ENCODE results near the gene TRABD2B. TPM values are rescaled to one million over a fixed set of nuclear protein-coding genes. Genes with fewer than 3 reads are reported as not detected.

Gene TRABD2B
- total RNA-seq, 4 donors from 2014 or later = 0.16 to 1.5 (median 0.55) TPM

GRCh38 chr1:47823040-47823808 is 174.0 kb downstream of the TRABD2B start:
- TF ChIP-seq, protein P1, sequence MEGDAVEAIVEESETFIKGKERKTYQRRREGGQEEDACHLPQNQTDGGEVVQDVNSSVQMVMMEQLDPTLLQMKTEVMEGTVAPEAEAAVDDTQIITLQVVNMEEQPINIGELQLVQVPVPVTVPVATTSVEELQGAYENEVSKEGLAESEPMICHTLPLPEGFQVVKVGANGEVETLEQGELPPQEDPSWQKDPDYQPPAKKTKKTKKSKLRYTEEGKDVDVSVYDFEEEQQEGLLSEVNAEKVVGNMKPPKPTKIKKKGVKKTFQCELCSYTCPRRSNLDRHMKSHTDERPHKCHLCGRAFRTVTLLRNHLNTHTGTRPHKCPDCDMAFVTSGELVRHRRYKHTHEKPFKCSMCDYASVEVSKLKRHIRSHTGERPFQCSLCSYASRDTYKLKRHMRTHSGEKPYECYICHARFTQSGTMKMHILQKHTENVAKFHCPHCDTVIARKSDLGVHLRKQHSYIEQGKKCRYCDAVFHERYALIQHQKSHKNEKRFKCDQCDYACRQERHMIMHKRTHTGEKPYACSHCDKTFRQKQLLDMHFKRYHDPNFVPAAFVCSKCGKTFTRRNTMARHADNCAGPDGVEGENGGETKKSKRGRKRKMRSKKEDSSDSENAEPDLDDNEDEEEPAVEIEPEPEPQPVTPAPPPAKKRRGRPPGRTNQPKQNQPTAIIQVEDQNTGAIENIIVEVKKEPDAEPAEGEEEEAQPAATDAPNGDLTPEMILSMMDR (IDR thresholded peaks at IDR 0.05; ENCODE audit: low read depth) = no peak

GRCh38 chr1:47821760-47822159 is 175.4 kb downstream of the TRABD2B start:
- TF ChIP-seq, protein P1 (IDR thresholded peaks at IDR 0.05; ENCODE audit: low read depth) = no peak

- TF ChIP-seq, protein P1 (IDR thresholded peaks at IDR 0.05; ENCODE audit: low read depth) = no peak
Measured at GRCh38 chr1:47819574-47819888, 177.7 kb downstream of the TRABD2B start.

GRCh38 chr1:47818682-47819573 is 178.3 kb downstream of the TRABD2B start:
- TF ChIP-seq, protein P1 (IDR thresholded peaks at IDR 0.05; ENCODE audit: low read depth) = no peak

DNA sequence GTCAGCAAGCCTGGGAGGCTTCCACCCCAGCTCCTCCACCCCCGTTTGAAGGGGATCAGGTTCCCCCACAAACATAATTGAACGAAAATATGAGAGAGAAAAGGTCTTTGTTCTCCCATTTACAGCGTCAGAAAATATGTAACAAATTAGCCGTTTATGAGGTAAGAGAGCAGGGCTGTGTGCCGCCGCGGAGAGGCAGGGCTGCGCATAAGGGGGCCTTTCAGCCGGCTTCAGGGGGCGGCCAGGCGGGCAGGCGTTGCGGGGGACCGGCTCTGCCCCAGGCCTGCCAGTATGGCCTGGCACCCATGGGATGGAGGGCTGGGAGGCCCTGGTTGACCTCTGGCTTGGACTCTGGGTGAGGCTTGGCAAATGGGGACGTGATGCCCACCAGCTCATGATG is 179.3 kb downstream of the TRABD2B start:
- TF ChIP-seq, protein P1 (IDR thresholded peaks at IDR 0.05; ENCODE audit: low read depth) = no peak

- TF ChIP-seq, protein P1 (IDR thresholded peaks at IDR 0.05; ENCODE audit: low read depth) = no peak
Measured at GRCh38 chr1:47816325-47817071, 180.7 kb downstream of the TRABD2B start.
